ENCODE data around the gene SORBS1.
"Not testable (repeated sequence)": the region's sequence is repeated elsewhere in the genome, so short reads cannot be mapped to it uniquely, and the experiment has no call there.

Gene SORBS1

DNA sequence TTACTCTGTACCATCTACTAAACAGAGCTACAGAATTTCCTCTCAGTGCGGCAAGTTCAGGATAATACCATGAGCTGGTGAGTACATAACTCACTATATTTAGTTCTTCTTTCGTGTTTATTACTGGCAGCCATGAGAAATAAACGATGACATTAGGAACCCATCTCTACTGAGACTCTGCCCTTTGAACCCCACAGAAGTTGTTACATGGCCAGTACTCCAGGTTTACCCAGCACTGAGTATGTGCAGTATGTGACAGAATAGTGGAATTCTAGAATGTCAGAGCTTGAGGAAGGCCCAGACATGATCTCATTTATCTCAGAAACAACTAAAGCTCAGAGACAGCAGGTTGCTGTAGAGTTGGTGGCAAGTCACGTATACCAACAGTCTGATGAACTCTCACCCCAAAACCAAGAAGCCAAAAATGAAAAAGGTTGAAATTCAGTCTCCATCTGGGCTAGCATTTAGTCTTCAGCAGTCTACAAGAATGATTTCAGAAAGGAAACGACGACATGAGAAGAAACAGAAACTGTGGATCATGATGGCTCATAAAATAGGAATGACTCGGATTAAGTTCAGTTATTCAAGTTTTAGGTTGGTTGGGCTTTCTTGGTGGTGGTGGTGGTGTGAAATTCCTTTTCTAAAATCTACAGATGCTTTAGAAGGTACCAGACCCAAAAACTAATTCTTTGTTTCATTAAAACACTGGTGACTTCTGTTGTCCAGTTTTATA lies 78.5 kb downstream of the SORBS1 start:
- DNase-seq, result no peak

DNA sequence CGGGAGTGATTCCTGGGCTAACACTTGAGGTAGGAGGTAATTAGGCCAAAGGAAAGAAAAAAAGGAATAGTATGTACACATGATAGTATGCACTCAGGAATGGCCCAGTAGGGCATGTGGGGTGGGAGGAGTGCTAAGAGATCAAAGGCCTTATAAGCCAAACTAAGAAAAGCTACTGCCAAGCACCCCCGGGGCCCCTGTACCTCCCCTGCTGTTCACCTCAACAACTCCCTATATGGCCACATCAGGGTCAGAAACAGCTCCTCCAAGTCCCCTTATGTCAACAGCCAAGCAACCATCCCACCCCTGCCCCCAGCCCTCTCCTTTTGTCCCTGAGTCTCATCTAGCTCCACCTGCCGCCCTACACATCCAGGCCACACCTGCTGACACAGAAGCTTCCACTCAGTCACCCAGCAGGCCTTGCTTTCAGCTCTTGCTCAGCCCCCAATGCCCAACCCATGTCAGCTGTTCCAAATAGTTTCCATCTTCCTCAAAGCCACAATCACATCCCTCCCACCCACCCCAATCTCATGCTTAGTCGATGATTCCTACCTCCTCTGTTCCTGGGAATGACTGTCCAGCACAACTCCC lies 80.2 kb downstream of the SORBS1 start:
- no peak for DNase-seq

DNA sequence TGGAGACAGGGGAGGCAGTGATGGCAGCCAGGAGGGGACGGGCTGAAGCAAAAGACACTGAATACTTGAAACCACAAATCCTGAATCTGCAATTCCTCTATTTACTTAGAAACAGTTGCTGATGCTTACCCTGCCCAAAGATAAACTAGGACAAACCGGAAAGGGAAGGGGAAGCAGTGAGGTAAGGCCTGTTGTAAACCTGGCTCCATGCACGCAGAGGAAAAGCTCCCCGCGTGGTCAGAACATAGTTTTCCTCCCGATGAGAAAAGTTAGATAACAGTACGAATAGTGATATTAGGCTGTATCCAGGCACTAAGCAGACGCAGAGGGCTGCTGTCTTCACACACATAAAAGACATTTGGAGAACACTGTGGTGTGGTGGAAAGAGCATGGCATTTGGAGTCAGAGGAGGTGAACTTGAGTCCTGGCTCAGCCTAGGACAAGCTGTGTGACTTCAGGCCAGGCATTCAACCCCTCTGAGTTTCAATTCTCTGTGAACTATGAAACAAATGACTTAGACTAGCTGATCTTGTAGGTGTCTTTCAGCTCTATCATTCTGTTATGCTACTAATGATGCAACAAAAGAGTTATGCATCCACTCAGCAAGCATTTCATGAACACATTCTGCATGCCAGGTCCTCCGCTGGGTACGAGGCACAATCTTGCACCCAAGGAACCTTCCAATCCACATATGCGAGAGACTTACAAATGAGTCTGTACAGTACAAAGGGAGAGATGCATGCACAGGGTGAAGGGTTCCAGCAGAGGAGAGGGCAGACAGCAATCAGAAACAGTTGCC lies 80.9 kb downstream of the SORBS1 start:
- no peak for DNase-seq

DNA sequence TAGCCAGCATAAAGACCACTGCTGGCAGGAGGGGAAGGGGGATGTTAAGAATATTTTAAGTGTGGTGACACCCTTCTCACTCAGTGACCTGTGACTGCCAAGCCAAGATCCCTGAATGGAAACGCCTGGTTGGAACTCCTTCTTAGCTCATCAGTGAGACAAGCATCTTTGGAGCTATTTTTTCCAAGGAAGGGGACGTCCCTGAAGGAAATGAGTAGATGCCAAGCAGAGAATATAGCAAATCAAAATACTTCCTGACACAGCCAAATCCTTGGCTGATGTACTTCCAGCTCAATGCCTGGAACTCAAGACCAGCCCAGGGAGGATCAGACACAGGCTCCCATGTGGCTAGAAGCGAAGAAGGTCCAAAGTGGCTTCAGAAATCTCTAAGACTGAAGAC lies 82.2 kb downstream of the SORBS1 start:
- DNase-seq, result no peak

DNA sequence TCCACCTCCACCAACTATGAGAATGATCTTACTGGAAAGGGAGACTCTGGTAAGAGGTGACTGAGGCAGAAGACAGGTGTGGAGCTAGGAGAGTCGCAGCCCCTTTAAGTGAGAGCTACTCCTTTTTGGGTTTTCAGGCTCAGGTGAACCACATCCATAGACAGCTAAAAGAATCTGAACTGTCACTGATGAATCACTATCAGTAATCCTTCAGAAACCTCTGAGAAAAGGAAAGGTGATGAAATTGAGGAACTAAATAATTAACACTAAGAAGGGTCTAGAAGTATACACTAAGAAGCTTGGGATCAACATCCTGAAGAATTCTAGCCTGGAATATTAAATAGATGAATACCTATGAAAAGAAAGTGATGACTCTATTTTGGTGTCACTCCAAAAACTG lies 83.0 kb downstream of the SORBS1 start:
- DNase-seq, result no peak

DNA sequence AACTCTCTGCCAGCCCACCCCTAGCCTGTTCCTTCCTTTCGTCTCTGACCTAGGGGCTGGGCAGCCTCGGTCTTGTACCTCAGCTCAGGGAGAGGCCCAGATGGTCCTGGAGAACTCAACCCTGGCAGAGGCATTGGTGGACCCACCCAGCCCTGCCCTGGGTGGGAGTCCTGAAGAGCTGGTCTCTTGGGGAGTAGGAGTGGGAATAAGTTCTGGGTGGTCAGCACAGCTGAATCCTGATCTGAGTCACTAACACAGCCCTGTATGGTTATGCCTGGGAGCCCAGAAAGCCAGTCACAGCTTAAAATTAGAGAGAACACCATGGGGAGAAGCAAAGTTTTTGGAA lies 84.0 kb downstream of the SORBS1 start:
- peak in 1 of 14 donors; percentile 30 for DNase-seq

DNA sequence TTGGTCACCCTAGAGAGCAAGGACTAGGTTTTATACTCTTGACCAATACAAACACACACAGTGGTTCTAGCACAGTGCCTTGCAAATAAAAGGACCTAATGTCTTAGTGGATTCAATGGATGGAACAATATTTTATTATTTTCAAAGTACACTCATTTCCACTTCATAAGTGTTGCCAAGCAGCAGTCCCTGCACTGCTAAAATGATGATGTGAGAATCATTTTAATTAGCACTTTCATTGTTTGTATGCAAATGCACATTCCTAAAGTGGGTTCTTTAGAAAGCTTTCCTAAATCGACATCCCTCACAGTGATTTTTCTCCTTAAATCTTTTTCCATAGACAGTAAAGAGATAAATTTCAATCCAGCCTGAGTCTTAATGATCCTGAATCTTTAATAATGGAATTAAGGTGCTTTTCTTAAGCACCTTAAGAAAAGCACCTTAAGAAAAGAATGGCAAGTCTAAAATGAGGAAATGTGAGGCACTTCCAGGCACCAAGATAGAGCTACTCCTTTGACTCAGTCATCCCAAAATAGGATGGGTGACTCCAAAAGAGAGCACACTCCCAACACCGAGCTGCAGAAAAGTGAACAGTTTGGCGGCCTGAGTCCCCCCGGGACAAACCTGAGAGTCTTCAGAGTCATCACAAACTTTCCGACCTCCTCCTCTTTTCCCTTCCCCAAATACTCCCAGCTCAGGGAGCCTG lies 84.5 kb downstream of the SORBS1 start:
- DNase-seq, result peak in 1 of 14 donors; percentile 49

DNA sequence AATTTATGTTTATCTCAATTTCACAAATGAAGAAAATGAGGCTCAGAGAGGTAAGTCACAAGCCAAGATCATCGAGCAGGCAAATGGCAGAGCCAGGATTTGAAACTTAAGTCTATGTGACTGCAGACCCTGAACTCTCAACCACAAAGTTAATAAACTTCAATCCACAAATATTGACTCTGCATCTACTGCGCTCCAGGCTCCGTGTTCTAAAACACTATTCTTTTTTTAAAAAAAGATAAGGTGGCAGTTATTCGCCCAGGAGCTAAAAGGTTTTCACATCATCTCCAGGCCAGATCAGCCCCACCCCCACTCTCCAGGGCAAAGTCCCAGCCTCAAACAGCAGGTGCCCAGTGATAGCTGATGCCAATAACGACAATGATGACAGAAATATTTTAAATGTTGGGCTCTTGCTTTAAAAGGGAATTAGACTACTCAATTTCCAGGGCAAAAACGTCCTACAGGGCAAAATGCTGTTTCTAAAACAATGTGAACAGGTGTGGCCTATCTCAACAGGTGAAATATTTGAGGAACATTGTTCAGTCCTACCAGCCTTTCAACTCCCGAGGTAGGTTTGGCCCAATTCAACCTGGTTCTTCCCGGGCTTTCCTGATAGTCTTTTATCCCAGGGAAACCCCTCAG lies 85.2 kb downstream of the SORBS1 start:
- DNase-seq, result no peak

DNA sequence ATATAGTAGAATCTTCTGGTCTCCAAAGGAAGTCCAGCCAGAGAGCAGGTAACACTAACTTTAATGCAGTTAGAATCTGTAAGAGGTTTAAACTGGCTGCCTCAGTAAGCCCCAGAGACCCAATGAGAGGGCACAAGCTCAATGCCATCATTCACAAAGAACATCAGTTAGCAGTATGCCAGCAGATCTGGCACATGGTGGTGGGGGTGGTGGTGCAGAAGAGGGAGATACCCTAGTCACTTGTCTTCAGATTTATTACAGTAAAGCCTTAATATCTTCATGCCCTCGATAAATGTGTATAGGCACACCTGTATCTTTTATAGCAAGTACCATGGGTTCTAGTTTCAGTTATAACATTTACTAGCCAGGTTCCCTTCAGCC lies 86.2 kb downstream of the SORBS1 start:
- peak in 1 of 14 donors; percentile 32 for DNase-seq

DNA sequence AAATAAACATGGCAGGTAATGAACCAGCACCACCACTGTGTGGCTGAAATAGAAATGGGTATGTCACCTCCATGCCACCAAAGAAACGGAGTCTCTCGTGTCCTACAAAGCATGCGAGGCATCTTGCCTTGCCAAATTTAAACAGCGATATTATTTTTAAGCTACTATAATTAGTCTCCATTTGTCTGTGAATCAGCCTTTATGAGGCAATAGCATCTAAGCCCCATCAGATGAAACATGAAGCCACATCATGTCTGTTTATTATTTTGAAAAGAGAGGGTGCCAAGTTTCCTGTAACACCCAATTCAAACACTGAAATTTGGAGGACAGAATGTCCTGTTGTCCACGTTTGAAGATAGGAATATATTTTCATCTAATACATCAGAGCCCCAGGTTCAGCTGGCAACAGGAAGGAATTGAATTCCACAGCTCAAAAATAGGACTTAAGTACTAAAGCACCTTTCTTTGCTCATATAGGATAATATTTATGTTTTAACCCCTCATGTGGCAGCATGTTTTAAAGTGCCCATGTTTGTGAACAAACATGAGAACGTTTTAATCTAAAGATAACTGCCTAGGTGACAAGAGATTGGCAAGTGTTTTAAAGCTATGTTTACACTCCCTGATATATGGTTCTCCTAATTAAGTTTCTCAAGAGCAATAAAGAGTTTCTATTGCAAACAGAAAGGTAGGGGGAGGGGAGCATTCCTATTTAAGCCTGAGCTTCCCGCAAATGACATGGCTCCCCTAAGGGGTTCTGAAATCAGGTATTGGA lies 86.8 kb downstream of the SORBS1 start:
- DNase-seq, result peak in 1 of 14 donors; percentile 66

DNA sequence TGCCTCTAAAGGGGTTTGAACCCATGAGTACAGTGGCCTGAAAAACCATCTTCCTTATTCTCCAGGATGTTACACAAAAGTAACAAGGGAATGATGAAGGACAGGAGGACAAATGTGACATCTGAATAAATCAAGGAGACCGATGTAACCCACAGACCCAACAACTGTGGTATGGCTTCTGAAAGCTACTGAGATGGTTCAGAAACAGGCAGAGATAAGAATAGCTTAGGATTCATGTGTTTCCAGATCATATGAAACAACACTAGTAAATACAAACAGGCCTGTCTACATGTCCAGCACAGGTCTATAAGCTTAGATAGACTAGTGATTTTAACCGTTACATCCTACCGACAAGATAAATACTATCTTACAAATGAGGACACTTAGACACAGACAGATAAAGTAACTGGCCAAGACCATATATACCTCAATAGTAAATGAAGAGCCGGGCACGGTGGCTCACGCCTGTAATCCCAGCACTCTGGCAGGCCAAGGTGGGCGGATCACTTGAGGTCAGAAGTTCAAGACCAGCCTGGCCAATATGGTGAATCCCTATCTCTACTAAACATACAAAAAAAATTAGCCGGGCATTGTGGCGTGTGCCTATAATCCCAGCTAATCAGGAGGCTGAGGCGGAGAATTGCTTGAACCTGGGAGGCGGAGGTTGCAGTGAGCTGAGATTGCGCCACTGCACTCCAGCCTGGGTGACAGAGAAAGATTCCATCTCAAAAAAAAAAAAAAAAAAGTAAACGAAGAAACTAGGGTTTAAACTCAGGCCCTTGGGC lies 88.7 kb downstream of the SORBS1 start:
- no peak for DNase-seq

DNA sequence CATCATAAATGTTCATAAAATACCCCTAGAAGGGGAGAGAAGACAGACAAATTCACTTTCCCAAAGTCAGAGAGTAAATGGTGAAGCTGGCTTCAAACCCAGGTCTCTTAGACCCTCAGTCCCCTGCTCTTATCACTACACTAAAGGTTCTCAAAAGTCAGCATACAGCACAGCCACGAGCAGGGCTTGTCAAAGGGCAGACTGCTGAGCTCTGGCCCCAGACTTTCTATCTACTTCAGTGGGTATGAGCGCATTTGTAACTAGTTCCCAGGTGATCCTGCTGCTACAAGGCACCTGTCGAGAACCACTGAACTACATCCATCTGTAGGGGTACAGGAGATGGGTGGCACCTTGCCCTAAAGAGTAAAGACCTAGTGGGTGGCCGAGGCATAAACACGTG lies 91.5 kb downstream of the SORBS1 start:
- no peak for DNase-seq

DNA sequence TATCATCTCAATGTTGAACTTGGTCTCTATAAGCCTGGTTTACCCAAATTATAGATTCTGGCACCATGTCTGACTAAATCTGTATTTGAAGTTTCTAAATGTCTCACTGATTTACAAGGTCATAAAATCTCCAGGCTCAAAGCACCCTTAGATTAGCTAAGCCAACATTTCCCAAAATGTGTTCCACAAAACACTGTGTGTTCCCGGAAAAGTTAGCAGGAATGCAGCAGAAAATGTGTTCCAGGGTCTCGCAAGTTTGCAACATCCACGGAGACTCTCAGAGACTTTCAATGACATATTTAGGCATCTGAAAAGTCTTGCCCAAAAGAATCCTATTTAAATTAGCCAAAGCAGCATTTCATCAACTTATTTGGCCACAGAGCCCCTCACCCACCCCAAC lies 91.9 kb downstream of the SORBS1 start:
- DNase-seq, result peak in 1 of 14 donors; percentile 13

DNA sequence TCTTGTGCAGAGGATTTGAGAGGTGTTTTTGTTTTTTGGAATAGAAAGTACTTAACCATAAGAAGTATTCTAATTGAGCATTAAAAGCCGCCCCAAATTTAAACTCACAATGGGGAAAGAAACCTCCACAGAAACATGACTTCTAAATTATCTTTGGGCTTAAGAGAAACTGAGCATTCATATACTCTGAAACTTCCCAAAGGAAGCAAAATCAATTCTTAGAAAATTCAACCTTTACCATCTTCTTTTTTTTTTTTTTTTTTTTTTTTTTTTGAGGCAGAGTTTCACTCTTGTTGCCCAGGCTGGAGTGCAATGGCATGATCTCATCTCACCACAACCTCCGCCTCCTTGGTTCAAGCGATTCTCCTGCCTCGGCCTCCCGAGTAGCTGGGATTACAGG lies 93.5 kb downstream of the SORBS1 start:
- not testable (repeated sequence) for DNase-seq

DNA sequence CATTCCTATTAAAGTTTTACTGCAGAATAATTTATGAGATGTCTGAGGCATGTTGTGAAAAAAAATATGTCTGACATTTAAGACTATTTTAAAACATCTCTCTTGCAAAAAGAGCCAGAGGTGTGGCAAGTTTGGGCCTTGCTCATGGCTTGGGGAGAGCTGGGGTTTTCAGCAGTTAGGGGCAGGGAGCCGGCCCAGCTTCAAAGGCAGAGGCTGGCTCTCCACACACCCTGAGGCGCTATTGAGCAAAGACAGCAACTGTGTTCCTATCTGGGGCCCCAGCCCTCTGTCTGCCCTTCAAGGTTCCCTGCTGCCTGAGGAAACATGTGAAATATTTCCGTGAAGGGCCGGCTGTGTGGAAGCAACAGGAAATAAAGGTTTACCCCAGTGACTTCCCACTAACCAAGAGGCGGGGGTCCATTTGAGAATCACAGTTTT lies 94.0 kb downstream of the SORBS1 start:
- no peak for DNase-seq

DNA sequence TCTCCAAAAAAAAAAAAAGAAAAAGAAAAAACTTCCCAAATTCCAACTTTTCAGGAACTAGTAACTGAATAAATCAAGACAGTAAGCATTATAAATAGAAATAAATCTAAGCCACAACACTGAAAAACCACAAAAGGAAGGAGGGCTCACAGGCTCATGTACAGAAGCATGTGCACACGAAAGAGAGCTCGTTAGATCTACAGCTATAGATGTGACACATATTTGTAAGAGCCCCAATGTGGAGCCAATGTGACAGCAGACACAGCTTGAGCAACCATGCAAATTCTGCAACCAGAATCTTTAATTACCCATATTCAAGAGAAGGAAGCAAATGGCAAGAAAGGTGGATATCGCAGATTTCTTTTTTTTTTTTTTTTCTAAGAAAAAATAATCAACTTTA lies 94.7 kb downstream of the SORBS1 start:
- no peak for DNase-seq

DNA sequence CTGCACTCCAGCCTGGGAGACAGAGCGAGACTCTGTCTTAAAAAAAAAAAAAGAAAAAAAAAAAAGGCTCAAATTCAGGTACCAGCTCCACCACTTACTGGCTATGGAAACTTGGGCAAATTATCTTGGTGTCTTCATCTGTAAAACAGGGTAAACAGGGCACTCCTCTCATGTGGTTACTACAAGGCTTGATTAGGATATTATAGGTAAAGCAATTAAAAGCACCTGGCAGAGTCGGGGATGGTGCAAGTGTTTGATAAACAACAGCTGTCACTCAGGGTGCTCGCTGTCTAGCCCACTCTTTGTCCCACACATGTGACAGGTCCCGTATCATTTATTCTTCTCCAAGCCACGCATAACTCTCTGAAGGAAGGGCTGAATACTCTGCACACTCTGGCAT lies 96.9 kb downstream of the SORBS1 start:
- DNase-seq, result no peak

DNA sequence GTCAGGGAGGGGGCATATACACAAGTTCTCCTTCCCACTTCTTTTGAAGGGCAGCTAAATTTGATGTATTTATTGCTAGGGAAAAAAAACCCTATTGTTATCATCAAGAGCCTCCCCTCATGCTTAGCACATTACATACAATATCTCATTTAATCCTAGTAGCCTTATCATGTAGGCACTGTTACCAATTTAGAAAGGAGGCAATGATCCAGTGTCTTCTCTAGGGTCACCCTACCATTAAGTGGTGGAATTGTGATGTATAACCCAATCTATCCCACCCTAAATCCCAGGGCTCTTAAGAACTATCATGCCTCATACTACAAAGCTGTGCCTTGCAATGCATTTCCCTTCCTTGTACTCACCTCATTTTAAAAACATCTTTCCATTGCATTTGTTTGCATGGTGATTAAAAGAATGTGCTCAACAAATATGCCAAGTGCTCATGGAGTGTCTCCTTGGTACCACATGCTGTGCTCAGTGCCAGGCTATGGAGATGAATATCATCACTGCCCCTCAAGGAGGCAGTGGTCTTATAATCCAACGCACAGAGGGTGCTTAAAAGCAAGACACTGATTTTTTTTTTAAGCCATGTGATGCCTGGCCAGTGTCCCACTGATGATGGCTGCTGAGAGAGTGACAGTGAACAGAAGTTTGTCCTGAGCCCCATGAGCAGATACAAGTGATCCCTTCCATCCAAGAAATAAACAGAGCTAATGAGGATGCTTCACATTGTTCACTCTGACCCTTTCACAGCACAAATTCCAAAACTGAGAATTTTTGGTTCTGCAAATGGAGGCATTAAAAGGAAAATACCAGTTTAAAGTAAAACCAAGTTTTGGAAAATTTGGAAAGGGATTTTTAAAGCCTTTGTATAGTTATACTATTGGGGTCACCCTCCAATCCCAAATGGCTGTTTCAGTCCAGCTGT lies 98.2 kb downstream of the SORBS1 start:
- DNase-seq, result no peak

DNA sequence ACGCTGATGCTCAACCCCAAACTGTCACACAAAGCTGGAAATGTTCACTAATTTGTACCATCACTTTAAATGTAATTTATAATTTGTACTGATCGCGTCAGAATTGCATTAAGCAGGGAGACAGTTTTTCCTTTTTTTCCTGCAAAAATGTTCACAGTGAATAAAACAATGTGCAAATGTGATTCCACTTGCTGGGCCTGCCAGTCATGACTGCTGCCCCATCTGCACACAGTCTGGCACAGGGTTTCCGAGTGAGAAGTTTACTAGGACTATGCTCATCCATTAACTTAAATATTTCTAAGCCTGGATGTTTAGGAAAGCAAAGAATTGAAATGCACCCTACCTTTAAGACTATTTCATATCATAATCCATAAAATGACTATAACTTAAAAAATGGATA lies 99.6 kb downstream of the SORBS1 start:
- DNase-seq, result no peak
